Measurements from ENCODE around the gene GLI3.

DNA sequence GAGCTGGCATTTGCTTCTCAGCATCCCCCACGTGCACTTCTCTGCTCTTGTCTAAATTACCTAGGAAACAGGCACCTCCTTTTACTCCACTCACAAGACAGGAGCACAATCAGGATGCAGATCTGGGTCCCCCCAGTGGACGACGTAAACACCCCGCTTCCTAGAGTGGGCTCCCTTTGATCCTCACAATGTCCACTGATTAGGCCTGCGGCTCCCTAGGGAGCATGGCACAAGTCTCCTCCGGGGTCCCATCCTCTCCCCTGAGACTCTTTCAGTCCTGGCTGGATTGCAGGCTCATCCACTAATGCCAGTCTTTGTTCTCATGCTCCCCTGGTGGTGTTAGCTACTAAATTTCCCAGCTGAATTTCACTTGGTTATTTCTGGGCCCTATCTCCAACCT lies 98.3 kb downstream of the GLI3 start:
- TF ChIP-seq EZH2phosphoT487 (IDR thresholded peaks at IDR 0.05; ENCODE audit: low read depth): no peak
- no peak for TF ChIP-seq CTCF (IDR thresholded peaks at IDR 0.05; ENCODE audit: low read depth, low read length)

All from OCI-LY3 (cell line).